ENCODE measurements around the gene PGA5. TPM values are rescaled to one million over a fixed set of nuclear protein-coding genes. Genes with fewer than 3 reads are reported as not detected.

Gene PGA5
- total and polyA plus RNA-seq, 10 of the 15 experiments (the other 5 are each of a cell fraction or from before 2014, with no cell fraction given): not detected

DNA sequence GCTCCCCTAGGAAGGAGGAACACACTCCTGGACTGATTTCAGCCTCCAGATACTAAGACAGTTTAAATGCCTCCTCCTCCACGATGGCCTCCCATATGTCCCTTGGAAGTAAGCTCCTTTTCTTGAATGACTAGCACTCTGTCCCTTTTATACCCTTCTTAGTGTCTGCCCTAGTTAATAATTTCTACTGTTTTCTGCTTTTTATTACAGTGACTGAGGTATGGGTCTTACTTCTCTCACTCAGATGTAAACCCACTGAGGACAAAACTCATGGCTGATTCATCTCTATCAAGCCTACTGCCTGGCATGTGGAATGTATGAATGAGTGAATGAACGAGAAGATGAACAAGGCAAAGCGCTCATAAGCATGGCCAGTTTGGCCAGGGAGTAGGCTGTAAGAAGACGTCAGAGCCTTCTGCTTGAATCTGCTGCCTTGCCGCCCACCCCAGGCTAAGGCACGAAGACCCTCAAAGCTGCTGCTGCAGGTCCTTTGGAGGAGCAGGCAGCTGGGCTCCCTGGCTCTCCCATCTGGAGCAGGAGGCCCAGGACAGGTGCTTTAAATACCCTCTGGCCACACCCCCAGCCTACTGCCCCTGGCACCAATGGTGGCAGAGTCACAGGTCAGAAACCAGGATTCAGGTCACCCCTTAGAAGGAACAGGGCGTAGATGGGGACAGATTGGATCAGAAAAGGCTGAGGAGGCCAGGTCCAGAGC, 45.8 kb upstream of the PGA5 start:
- ChIA-PET POLR2A (interaction anchor here (0.6 kb wide), 1 partner anchor 105 kb away, joined by 3 read pairs; no protein-coding TSS in a partner anchor), SMC1A (ENCODE audit: uncharacterized antibody, unreplicated experiment) (no interaction called here), RAD21 (ENCODE audit: unreplicated experiment) (no interaction called here), CTCF (interaction anchor here (0.9 to 1.9 kb wide), 3 partner anchors 8 to 134 kb away, joined by 3 to 8 read pairs (median 4); no protein-coding TSS in a partner anchor)
- in situ Hi-C loops (cut with MboI): loop anchor here (5.0 kb wide), 1 partner anchor 72 kb away; no protein-coding TSS in a partner anchor
- no peaks in the 10 kb centered on the region for H3K79me2 ChIP-seq (ENCODE audit: control insufficient read depth, insufficient read depth, low read length)
- H3K9ac ChIP-seq (ENCODE audit: control insufficient read depth, insufficient read depth, low read length): no peak overlapping the region
- H3K9me3 ChIP-seq (replicated peaks; ENCODE audit: control insufficient read depth, insufficient read depth, low read length): peaks cover 3% of the 10 kb centered on the region; the same call in 2 of the 3 replicates
- no peak for DNase-seq (ENCODE audit: low read depth, low spot score)
- 16% methylated on average over 7 of the region's 7 CpGs for WGBS (ENCODE audit: insufficient coverage, insufficient replicate concordance, low lambda C conversion rate, missing lambda C conversion rate)
- no peak overlapping the region for H3K4me3 ChIP-seq
- H3K4me2 ChIP-seq (ENCODE audit: control insufficient read depth, insufficient read depth): no peak overlapping the region
- no peak for FAIRE-seq
- intact Hi-C loops (cut with micrococcal nuclease; ENCODE audit: unreplicated experiment): no loop called here
- BruUV-seq (replicated peaks): no TSS peak
- no peak for ATAC-seq
- no peak overlapping the region for H2AFZ ChIP-seq (ENCODE audit: control insufficient read depth, low read depth, low read length)
- H3K27ac ChIP-seq (ENCODE audit: control insufficient read depth, insufficient read depth): no peak overlapping the region
- H3K27me3 ChIP-seq (replicated peaks in 1 of 2; ENCODE audit: control insufficient read depth in 2 of 2, insufficient read depth in 2 of 2, low read length in 1 of 2): no peaks in the 10 kb centered on the region
- H3K4me1 ChIP-seq (ENCODE audit: control insufficient read depth, insufficient read depth, low read length): no peaks in the 10 kb centered on the region
- no peaks in the 10 kb centered on the region for H3K36me3 ChIP-seq (ENCODE audit: control insufficient read depth in 2 of 2, insufficient read depth in 2 of 2, low read length in 1 of 2)
- no peaks in the 10 kb centered on the region for H4K20me1 ChIP-seq (ENCODE audit: control insufficient read depth, insufficient read depth)
- TF ChIP-seq PAX5 (IDR thresholded peaks at IDR 0.05; ENCODE audit: borderline replicate concordance, low read depth, low read length): no peak
- no peak for TF ChIP-seq LARP7 (IDR thresholded peaks at IDR 0.05)
- TF ChIP-seq RELB (IDR thresholded peaks at IDR 0.05; ENCODE audit: low read depth): no peak
- no peak for TF ChIP-seq ZNF687 (IDR thresholded peaks at IDR 0.05)
- no peak for TF ChIP-seq HCFC1 (IDR thresholded peaks at IDR 0.05; ENCODE audit: low read length)
- TF ChIP-seq SMAD5 (IDR thresholded peaks at IDR 0.05; ENCODE audit: low read depth): no peak
- TF ChIP-seq JUND (IDR thresholded peaks at IDR 0.05; ENCODE audit: low read depth, low read length): no peak
- TF ChIP-seq MAX (IDR thresholded peaks at IDR 0.05; ENCODE audit: low read depth, low read length): no peak
- no peak for TF ChIP-seq MXI1 (IDR thresholded peaks at IDR 0.05; ENCODE audit: low read depth, low read length)
- no peak for TF ChIP-seq TCF3 (IDR thresholded peaks at IDR 0.05; ENCODE audit: borderline replicate concordance, insufficient read depth, low read depth, low read length)
- TF ChIP-seq ZNF24 (IDR thresholded peaks at IDR 0.05): no peak
- TF ChIP-seq ATF7 (IDR thresholded peaks at IDR 0.05; ENCODE audit: low read depth): no peak
- no peak for TF ChIP-seq CBFB (IDR thresholded peaks at IDR 0.05; ENCODE audit: low read depth)
- no peak for TF ChIP-seq CEBPZ (IDR thresholded peaks at IDR 0.05; ENCODE audit: low read depth, low read length)
- TF ChIP-seq BHLHE40 (IDR thresholded peaks at IDR 0.05; ENCODE audit: borderline replicate concordance in 1 of 2, low read depth in 2 of 2, low read length in 1 of 2): no peak
